Hematopoietic multipotent progenitor cell (in vitro differentiated cells): Measurements from ENCODE around the gene MAP3K8. TPM values are rescaled to one million over a fixed set of nuclear protein-coding genes. Genes with fewer than 3 reads are reported as not detected.

Source experiments
- DNase-seq, 3 donors: peaks; one replicate each; pipeline ENCODE4 v3.0.0-alpha.2; 2011 to 2015; ENCODE audit warnings: low read depth in 2 of 3, low spot score in 2 of 3
- total RNA-seq: library from RNA; depleted of rRNA; stranded (reverse); fragments of >200 nt; gene quantifications from one replicate; pipeline ENCODE4 v1.2.3, GENCODE V29; 2012

The MAP3K8 gene
- total RNA-seq, 1 donor: 10.2 TPM

DNA sequence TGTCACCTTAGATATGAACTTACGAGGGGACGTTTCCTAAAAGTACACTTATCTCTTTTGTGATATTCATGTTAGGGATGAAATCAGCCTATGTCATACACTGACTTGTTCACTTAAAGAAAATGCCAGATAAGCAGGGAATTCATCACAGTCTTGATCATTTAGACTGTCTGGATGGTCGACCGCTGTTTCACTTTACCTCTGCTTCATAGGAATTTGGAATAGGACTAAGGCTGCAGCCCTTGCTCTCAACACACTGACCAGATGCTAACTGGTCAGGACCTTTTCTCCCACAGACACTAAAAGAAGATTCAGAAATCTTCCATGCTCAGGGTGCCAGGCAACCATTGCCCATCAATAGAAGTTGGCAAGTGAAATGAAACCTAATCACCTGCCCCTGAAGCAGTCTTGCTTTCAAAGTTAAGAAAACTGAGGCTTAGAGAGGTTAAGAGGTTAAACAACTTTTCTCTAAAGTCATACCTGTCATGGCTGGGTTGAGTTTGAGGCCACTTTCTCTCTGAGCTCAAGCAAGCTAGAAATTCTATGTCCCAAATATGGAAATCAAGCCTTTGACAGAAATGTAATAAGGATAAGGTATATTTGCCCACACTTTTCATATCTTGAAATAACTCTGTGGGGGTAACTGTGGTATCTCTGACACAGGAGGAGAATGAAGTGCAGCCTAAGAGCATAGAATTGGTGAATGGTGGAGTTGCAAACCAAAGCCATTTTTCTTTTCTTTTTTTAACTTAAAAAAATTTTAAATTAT, 77.1 kb downstream of the MAP3K8 start:
- DNase-seq: no peak

Other genes with a start within 250 kb of the MAP3K8 start
- 7.5 TPM for gene MTPAP, start 84.9 kb upstream of the MAP3K8 start, total RNA-seq
- gene LYZL2, start 195.6 kb downstream of the MAP3K8 start, total RNA-seq: not detected